B cell (primary cell): ENCODE results near the gene BUD13. TPM values are rescaled to one million over a fixed set of nuclear protein-coding genes. Genes with fewer than 3 reads are reported as not detected.

Source experiments
- ATAC-seq: fragments of 200-7000 bp; cut with Tn5 transposase; one replicate; pipeline ENCODE4 v1.10.0; 2021; ENCODE audit warnings: low read depth, mild to moderate bottlenecking, moderate number of reproducible peaks, moderate library complexity
- CTCF ChIA-PET: fragments of 350-600 bp; sonication (Branson Sonifier 250); formaldehyde crosslinking; loops from one replicate; lab custom pipeline; 2021; ENCODE audit warnings: antibody characterized with exemption, inconsistent platforms; lab: Charles Lee
- POLR2A ChIA-PET: fragments of 350-600 bp; sonication (Branson Sonifier 250); formaldehyde crosslinking; loops from one replicate; lab custom pipeline; 2021; ENCODE audit warnings: antibody characterized with exemption; lab: Charles Lee
- DNase-seq: peaks from one replicate; pipeline ENCODE4 v3.0.0; 2013
- H2AFZ ChIP-seq: 2 replicates; pipeline ENCODE4 v1.6.1; 2012; ENCODE audit warnings: mild to moderate bottlenecking, low read depth, low read length; ENCODE audit not compliant: insufficient read depth, poor library complexity, severe bottlenecking
- H3K27ac ChIP-seq, 2 donors: 1 replicate in 1 of 2; 2 replicates in 1 of 2; pipeline ENCODE4 v1.5.1; 2012 to 2013; ENCODE audit warnings: low read length in 2 of 2, mild to moderate bottlenecking in 2 of 2, moderate library complexity in 1 of 2
- H3K27me3 ChIP-seq, 4 experiments: fragments of 200-600 bp in 1 of 4; sonication (generic) in 1 of 4; replicated peaks in 1 of 4; 1 replicate in 2 of 4; 2 replicates in 2 of 4; pipeline versions ENCODE4 v1.6.1 to v1.7.0; 2013 to 2016; ENCODE audit warnings: low read length in 3 of 4, mild to moderate bottlenecking in 2 of 4, mixed read lengths in 1 of 4, moderate library complexity in 1 of 4; ENCODE audit not compliant: insufficient read depth in 4 of 4, control insufficient read depth in 3 of 4; ENCODE audit errors: control extremely low read depth in 1 of 4
- H3K36me3 ChIP-seq, 2 experiments: replicated peaks in 1 of 2; 1 replicate in 1 of 2; 2 replicates in 1 of 2; pipeline versions ENCODE4 v1.6.1 to v1.7.1; 2013; ENCODE audit warnings: low read length in 1 of 2; ENCODE audit not compliant: insufficient read depth in 2 of 2, control insufficient read depth in 1 of 2; ENCODE audit errors: control extremely low read depth in 1 of 2, extremely low read depth in 1 of 2
- H3K4me1 ChIP-seq, 2 donors: fragments of 200-600 bp in 1 of 2; sonication (generic) in 1 of 2; 1 replicate in 1 of 2; 2 replicates in 1 of 2; pipeline versions ENCODE4 v1.5.1 to v1.6.1; 2013 to 2017; ENCODE audit warnings: low read length in 2 of 2; ENCODE audit not compliant: control insufficient read depth in 2 of 2, insufficient read depth in 2 of 2
- H3K4me2 ChIP-seq: replicated peaks from 2 replicates; pipeline ENCODE3; 2012; ENCODE audit warnings: mild to moderate bottlenecking, low read depth, low read length; ENCODE audit not compliant: poor library complexity, severe bottlenecking
- H3K4me3 ChIP-seq, 5 experiments: fragments of 200-600 bp in 1 of 5; sonication (generic) in 1 of 5; 1 replicate in 3 of 5; 2 replicates in 2 of 5; pipeline versions ENCODE4 v1.5.1 to v1.7.0; 2011 to 2016; ENCODE audit warnings: low read length in 4 of 5, mild to moderate bottlenecking in 4 of 5, low read depth in 2 of 5, control low read depth in 1 of 5, moderate library complexity in 1 of 5; ENCODE audit not compliant: insufficient read depth in 1 of 5; ENCODE audit errors: control extremely low read depth in 1 of 5, extremely low read depth in 1 of 5
- H3K79me2 ChIP-seq: fragments of 200-600 bp; sonication (generic); one replicate; pipeline ENCODE4 v1.6.0; 2016; ENCODE audit warnings: low read length; ENCODE audit not compliant: control insufficient read depth, insufficient read depth
- H3K9ac ChIP-seq: fragments of 200-600 bp; sonication (generic); 2 replicates; pipeline ENCODE4 v1.6.1; 2017; ENCODE audit warnings: mild to moderate bottlenecking, low read length, moderate library complexity
- H3K9me3 ChIP-seq, 3 donors: one replicate each; pipeline versions ENCODE4 v1.6.1 to v1.7.1; 2013; ENCODE audit warnings: low read length in 2 of 3; ENCODE audit not compliant: control insufficient read depth in 2 of 3, insufficient read depth in 1 of 3; ENCODE audit errors: control extremely low read depth in 1 of 3
- H4K20me1 ChIP-seq: 2 replicates; pipeline ENCODE4 v1.6.0; 2012; ENCODE audit warnings: mild to moderate bottlenecking, low read length; ENCODE audit not compliant: insufficient read depth, control insufficient read depth, poor library complexity, severe bottlenecking
- H3K27ac Mint-ChIP-seq: one replicate; pipeline ENCODE4 v1.8.0; 2021; ENCODE audit warnings: mixed read lengths
- H3K27me3 Mint-ChIP-seq: one replicate; pipeline ENCODE4 v1.8.0; 2021; ENCODE audit warnings: mixed read lengths
- H3K4me1 Mint-ChIP-seq: one replicate; pipeline ENCODE4 v1.8.0; 2021; ENCODE audit warnings: mixed read lengths
- H3K4me3 Mint-ChIP-seq: one replicate; pipeline ENCODE4 v1.8.0; 2021; ENCODE audit warnings: mixed read lengths
- H3K9me3 Mint-ChIP-seq: one replicate; pipeline ENCODE4 v1.8.0; 2022; ENCODE audit warnings: mixed read lengths; ENCODE audit not compliant: insufficient read depth
- CTCF ChIP-seq: fragments of 200-600 bp; IDR thresholded peaks from one replicate; pipeline ENCODE4 v1.8.0; 2022; ENCODE audit warnings: antibody characterized with exemption, mild to moderate bottlenecking
- EZH2 ChIP-seq: IDR thresholded peaks from 2 replicates; pipeline ENCODE4 v1.6.1; 2012; ENCODE audit warnings: borderline replicate concordance, low read depth, mild to moderate bottlenecking, moderate library complexity, low read length; ENCODE audit not compliant: insufficient read depth, poor library complexity, severe bottlenecking
- WGBS: methylation state at CpG from one replicate; pipeline ENCODE4 v1.1.5; 2013; ENCODE audit warnings: missing lambda C conversion rate; ENCODE audit not compliant: insufficient coverage; 5-methylcytosine and 5-hydroxymethylcytosine counted together
- intact Hi-C: fragments of 100-400 bp; cut with micrococcal nuclease; formaldehyde crosslinking; loops from one replicate; pipeline ENCODE4 v1.10.0; 2022
- polyA plus RNA-seq: library from polyadenylated mRNA; depleted of rRNA; stranded (reverse); fragments of >200 nt; gene quantifications from 2 replicates; pipeline ENCODE4 v1.2.3, GENCODE V29; 2012
- total RNA-seq, 2 donors: library from RNA; stranded (reverse); fragments of 120-200 nt in 1 of 2; gene quantifications; 1 replicate in 1 of 2; 2 replicates in 1 of 2; pipeline versions ENCODE4 v1.2.3 to v1.2.4, GENCODE V29; 2013 to 2022

The BUD13 gene
- total and polyA plus RNA-seq, 2 donors (not counting 1 experiment from before 2014, with no cell fraction given): 14.1 to 24.2 TPM

GRCh38 chr11:116701297-116701801 is 71.4 kb downstream of the BUD13 start:
- H4K20me1 ChIP-seq: no peaks in the 10 kb centered on the region
- intact Hi-C loops: no loop called here
- ATAC-seq (no peak), DNase-seq (no peak)
- H3K9me3 ChIP-seq: no peaks in the 10 kb centered on the region
- ChIA-PET CTCF (interaction anchor here (1.8 kb wide), 1 partner anchor 10 kb away, joined by 7 read pairs; no protein-coding TSS in a partner anchor), POLR2A (no interaction called here)
- WGBS: 92% methylated on average over 4 of the region's 7 CpGs
- H3K9me3 Mint-ChIP-seq: no peaks in the 10 kb centered on the region
- TF ChIP-seq EZH2 (no peak), CTCF (no peak)
- no peaks in the 10 kb centered on the region for H3K27me3 ChIP-seq
- H3K4me3 Mint-ChIP-seq: no peak overlapping the region
- H3K4me3 ChIP-seq: no peak overlapping the region
- no peaks in the 10 kb centered on the region for H3K79me2 ChIP-seq
- no peak overlapping the region for H3K27ac ChIP-seq
- no peak overlapping the region for H2AFZ ChIP-seq
- no peaks in the 10 kb centered on the region for H3K4me1 Mint-ChIP-seq
- H3K4me2 ChIP-seq: no peak overlapping the region
- no peak overlapping the region for H3K27ac Mint-ChIP-seq
- H3K27me3 Mint-ChIP-seq: peaks cover 25% of the 10 kb centered on the region
- no peak overlapping the region for H3K9ac ChIP-seq
- H3K36me3 ChIP-seq: no peaks in the 10 kb centered on the region
- H3K4me1 ChIP-seq: no peaks in the 10 kb centered on the region

- Mint-ChIP-seq H3K27ac (no peak overlapping the region), H3K4me3 (no peak overlapping the region), H3K27me3 (peaks cover 19% of the 10 kb centered on the region), H3K9me3 (no peaks in the 10 kb centered on the region), H3K4me1 (no peaks in the 10 kb centered on the region)
- WGBS: 94% methylated on average over 5 of the region's 6 CpGs
- no peak overlapping the region for H3K4me2 ChIP-seq
- ChIA-PET CTCF (interaction anchor here (1.8 kb wide), 1 partner anchor 9 kb away, joined by 7 read pairs; no protein-coding TSS in a partner anchor), POLR2A (no interaction called here)
- no peaks in the 10 kb centered on the region for H3K27me3 ChIP-seq
- no peak overlapping the region for H3K27ac ChIP-seq
- H3K9ac ChIP-seq: no peak overlapping the region
- no peaks in the 10 kb centered on the region for H4K20me1 ChIP-seq
- H3K4me3 ChIP-seq: no peak overlapping the region
- no peaks in the 10 kb centered on the region for H3K9me3 ChIP-seq
- DNase-seq: no peak
- no peaks in the 10 kb centered on the region for H3K36me3 ChIP-seq
- no peaks in the 10 kb centered on the region for H3K79me2 ChIP-seq
- no peaks in the 10 kb centered on the region for H3K4me1 ChIP-seq
- no peak for ATAC-seq
- H2AFZ ChIP-seq: no peak overlapping the region
- intact Hi-C loops: no loop called here
- TF ChIP-seq EZH2: no peak
- no peak for TF ChIP-seq CTCF
These were observed 72.1 kb downstream of the BUD13 start for GRCh38 chr11:116700586-116701220.
